HG03575 (cell line): ENCODE data around the gene KCNC3.

ENCODE experiments used
- ATAC-seq: cut with Tn5 transposase; IDR thresholded peaks from one replicate; pipeline ENCODE4 v1.9.1; 2021; ENCODE audit not compliant: unreplicated experiment, insufficient number of reproducible peaks, low FRiP score; ENCODE audit errors: extremely low read depth

KCNC3 gene

DNA sequence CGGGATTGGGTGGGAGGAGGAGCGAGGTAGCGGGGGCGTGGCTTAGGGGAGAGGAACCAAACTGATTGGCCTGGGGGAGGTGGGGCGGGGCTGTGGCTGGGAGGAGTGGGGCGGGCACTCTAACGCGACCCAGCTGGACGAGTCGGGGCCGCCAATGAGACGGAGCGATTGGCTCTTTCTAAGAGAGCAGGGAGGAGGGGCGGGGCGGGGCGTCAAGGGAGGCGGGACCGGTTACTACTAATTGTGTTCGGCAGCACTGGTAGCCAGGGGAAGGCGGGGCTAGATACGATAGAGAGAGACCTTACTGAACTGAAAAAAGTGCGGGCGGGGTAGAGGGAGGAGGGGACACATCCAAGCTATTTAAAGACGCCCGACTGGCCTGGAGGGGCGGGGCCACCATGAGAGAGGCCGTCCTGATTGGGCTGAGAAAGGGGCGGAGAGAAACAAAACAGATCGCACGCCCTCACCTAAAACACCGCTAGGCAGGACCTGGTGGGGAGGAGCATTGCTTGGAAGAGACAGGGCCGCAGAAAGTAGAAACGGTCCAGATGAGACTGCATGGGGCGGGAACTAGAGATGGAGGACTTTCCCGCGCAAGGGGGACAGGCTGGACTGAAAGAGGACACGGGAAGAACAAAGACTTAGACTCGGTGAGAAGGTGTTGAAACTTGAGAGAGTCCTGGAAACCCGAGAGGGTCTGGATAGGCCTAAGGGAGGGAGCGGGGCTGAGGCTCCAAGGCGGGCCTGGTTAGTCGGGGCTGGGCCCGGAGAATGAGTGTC, at the start of gene KCNC3:
Gene KCNC3 (minus strand): TSS at position 232 of the 780 bp plus-strand sequence. CDS start 295 bp downstream, outside the sequence.
- no peak for ATAC-seq

DNA sequence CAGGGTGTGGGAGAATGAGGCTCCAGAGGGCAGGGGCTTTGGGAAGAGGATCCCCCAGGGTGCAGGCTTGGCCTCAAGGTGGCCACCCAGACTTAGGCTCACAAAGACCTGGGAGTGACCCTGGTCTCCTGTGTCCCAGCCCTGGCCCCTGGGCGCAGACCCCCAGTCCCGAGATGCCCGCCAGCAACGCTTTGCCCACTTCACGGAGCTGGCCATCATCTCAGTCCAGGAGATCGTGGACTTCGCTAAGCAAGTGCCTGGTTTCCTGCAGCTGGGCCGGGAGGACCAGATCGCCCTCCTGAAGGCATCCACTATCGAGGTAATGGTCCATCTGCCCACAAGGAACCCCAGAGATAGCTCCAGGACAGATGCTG, 49.7 kb upstream of the KCNC3 start:
- no peak for ATAC-seq

- ATAC-seq = no peak
These were observed 49.1 kb upstream of the KCNC3 start for GRCh38 chr19:50378169-50378862.

DNA sequence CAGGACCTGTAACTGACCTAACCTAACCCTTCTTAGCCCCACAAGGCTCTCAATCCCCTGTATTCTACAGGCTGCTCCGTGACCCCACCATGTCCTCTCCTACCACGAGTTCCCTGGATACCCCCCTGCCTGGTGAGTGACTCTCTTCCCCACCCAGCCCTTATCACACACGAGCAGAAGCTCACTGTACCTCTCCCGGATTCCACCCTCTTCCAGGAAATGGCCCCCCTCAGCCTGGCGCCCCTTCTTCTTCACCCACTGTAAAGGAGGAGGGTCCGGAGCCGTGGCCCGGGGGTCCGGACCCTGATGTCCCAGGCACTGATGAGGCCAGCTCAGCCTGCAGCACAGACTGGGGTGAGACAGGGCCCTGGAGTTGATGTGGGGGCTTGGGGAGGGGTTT, 48.3 kb upstream of the KCNC3 start:
- ATAC-seq = no peak

GRCh38 chr19:50377051-50377461, 47.9 kb upstream of the KCNC3 start:
- ATAC-seq = no peak

DNA sequence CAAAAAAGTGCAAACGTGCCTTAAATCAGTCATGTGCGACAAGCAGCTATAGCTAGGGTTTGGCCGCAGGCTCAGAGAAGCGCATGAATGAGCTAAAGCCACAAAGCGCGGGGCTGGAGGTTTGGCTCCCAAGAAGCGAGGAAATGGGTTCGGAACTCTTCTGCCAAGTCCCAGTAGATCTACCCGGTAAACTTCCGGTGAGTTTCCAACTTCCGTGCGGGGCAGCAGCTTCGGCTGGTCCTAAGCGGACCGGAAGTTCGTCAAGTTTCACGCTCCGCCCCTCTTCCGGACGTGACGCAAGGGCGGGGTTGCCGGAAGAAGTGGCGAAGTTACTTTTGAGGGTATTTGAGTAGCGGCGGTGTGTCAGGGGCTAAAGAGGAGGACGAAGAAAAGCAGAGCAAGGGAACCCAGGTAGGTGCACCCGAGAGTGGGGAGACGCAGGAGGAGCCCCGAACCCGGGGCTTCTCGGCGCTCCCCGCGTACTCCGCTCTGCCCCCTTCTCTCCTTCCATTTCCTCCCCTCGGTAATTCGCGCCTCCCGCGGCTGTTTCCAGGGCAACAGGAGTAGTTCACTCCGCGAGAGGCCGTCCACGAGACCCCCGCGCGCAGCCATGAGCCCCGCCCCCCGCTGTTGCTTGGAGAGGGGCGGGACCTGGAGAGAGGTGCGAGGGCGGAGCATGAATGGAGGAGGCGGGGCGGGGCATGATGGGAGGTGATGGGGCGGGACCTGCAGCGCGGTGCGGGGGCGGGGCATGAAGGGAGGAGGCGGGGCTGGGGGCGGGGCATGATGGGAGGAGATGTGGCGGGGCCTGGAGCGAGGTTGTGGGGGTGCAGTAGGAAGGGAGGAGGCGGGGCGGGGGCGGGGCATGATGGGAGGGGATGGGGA, 47.2 kb upstream of the KCNC3 start, which contains the start of gene NR1H2:
Gene NR1H2 (plus strand): TSS at position 292 of the 885 bp plus-strand sequence. CDS start 1,149 bp downstream, outside the sequence.
- no peak for ATAC-seq

- no peak for ATAC-seq
These were observed 42.8 kb upstream of the KCNC3 start for GRCh38 chr19:50371914-50372475.

DNA sequence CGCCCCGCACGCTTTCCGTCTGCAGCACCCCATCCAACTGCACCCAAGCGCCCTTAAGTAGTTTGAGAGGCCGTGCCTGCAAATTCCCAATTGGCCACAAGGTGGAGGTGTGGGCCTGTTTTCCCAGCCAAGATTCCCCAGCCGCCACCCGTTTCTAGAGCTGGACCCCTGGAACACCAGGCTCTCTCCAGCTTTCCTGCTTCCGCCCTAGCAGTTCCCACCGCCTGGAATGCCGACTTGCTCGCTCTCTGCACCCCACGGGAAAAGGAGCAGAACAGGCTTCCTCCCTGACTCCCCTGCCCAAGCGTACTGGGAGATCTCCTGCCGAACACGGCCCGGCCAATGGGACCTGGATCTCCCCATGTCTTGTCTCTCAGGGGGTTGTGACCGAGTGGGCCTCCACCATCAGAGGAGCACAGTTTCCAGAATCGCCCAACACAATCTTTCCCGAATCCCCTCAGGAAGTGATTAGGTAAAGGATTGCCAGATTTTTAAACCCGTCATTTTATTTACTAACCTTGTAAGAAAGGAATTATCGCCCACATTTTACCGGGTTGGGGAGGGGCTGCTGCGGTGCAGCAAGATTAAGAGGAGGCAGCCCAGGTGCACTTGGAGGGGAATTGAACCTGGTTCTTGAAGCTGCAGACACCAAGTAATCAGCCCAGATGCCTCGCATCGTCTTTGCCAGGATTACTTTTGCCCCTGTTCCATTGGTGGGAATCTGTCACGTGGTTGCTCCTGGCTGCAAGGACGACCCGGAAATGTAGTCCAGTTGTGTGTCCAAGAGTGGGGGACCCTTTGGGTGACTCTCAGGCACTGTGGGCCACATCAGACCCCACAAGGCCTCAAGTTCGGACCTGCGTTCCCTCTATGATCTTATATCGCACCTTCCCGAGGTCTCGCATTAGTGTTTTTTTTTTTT, 39.7 kb upstream of the KCNC3 start:
- no peak for ATAC-seq

GRCh38 chr19:50365434-50366306, 36.5 kb upstream of the KCNC3 start, which contains the start of gene NAPSA:
NAPSA (minus strand) TSS chr19:50365639; CDS start chr19:50365621, 18 bp downstream.
- no peak for ATAC-seq

DNA sequence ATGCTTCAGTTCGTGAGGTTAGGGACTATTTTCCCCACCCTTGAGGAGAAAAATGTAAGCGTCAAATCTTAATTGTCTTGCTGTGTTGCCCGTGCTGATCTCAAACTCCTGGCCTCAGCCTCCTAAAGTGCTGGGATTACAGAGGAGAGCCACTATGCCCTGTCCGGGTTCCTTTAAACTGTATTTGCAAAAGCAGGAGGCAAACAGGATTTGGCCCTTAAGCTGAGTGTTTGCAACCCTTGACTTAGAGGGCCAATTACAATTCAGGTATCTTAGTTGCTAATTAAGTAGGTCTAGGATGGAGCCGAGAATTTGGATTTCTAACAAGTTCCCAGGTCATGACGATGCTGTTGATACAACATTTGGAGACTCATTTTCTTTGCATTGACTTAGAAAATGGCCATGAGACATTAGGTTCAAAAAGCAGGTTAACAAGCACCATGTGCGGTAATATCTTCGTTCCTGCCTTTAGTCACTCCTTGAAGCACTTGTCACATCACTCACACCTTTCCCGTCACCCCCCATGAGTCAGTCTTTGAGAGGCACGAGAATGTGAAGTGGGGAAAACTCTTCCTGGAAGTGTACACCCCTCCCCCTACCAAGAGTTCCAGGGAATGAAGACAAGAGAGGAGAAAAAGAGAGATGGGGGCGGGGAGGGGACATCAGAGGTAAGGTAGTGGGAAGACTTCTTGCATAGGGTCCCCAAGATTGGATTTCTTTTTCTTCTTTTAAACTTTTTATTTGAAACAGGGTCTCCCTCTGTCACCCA, 33.7 kb upstream of the KCNC3 start:
- no peak for ATAC-seq

DNA sequence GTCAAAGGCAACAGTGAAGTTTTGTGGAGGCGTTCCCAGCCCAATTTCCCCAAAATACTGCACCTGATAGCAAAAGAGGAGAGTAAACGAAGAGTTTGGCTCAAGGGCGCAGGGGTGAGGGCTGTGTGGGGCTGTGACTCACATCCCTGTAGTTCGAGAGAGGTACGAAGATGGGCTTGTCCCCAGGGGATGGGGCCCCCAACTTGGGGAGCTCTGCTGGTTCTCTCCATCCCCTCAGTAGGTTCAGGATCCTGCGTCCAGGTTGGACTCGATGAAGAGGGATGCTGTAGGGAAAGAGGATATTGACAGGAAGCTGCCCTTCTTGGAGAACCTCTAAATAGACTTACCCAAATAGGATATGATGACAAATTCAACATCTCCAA, 32.8 kb upstream of the KCNC3 start:
- no peak for ATAC-seq

- no peak for ATAC-seq
These were observed 32.3 kb upstream of the KCNC3 start for GRCh38 chr19:50361290-50362029.

DNA sequence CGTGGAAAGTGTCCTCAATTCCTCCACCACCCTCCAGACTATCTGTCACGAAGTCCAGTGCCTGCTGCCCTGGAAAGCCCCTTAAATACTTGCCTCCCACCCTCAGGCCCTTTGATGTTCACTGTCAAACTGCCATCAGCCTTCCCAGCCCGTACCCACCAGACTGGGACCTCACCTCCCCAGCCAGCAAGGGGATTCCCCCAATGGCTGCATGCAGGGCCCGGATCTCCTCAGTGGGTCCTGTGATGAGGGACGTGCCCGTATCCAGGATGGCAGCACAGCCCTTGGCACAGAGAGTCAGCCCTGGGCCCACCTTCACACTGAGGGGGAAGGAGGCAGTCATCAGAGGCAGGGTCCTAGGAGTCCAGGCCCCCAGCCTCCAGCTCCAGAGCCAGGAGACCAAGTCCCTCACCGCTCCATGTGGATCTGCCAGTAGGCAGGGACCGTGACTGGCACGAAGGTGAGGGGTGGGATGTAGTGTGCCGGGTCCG, 30.2 kb upstream of the KCNC3 start:
- ATAC-seq = no peak

- ATAC-seq = no peak
These were observed 29.5 kb upstream of the KCNC3 start for GRCh38 chr19:50358483-50359327.
